Measurements from ENCODE around the gene DNAL4. TPM values are rescaled to one million over a fixed set of nuclear protein-coding genes. Genes with fewer than 3 reads are reported as not detected.

The DNAL4 gene
- total RNA-seq, 1 donor = 17.0 TPM

GRCh38 chr22:38788846-38789245 lies 5.1 kb downstream of the DNAL4 start:
- Histone ChIP-seq H3K27me3 (ENCODE audit: insufficient read depth, low read length) (no peaks in the 10 kb centered on the region), H2AFZ (ENCODE audit: low read length) (no peak overlapping the region), H3K9me3 (ENCODE audit: low read depth, low read length) (no peaks in the 10 kb centered on the region), H4K20me1 (ENCODE audit: insufficient read depth, low read length) (peaks cover 8% of the 10 kb centered on the region), H3K27ac (ENCODE audit: low read depth, low read length) (peak overlapping the region; percentile 46), H3K79me2 (ENCODE audit: insufficient read depth, low read length) (peaks cover 25% of the 10 kb centered on the region), H3K4me3 (ENCODE audit: insufficient read depth, low read length) (no peak overlapping the region), H3K4me1 (ENCODE audit: insufficient read depth, low read length) (peaks cover 45% of the 10 kb centered on the region), H3K4me2 (ENCODE audit: insufficient read depth, low read length) (peak overlapping the region; percentile 29), H3K36me3 (ENCODE audit: insufficient read depth, low read length) (peaks cover 13% of the 10 kb centered on the region)
- no peak for DNase-seq (ENCODE audit: insufficient read length, low spot score, missing footprints)
- TF ChIP-seq, protein P1, sequence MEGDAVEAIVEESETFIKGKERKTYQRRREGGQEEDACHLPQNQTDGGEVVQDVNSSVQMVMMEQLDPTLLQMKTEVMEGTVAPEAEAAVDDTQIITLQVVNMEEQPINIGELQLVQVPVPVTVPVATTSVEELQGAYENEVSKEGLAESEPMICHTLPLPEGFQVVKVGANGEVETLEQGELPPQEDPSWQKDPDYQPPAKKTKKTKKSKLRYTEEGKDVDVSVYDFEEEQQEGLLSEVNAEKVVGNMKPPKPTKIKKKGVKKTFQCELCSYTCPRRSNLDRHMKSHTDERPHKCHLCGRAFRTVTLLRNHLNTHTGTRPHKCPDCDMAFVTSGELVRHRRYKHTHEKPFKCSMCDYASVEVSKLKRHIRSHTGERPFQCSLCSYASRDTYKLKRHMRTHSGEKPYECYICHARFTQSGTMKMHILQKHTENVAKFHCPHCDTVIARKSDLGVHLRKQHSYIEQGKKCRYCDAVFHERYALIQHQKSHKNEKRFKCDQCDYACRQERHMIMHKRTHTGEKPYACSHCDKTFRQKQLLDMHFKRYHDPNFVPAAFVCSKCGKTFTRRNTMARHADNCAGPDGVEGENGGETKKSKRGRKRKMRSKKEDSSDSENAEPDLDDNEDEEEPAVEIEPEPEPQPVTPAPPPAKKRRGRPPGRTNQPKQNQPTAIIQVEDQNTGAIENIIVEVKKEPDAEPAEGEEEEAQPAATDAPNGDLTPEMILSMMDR (IDR thresholded peaks at IDR 0.05; ENCODE audit: extremely low read depth, low read depth, low read length) = no peak

DNA sequence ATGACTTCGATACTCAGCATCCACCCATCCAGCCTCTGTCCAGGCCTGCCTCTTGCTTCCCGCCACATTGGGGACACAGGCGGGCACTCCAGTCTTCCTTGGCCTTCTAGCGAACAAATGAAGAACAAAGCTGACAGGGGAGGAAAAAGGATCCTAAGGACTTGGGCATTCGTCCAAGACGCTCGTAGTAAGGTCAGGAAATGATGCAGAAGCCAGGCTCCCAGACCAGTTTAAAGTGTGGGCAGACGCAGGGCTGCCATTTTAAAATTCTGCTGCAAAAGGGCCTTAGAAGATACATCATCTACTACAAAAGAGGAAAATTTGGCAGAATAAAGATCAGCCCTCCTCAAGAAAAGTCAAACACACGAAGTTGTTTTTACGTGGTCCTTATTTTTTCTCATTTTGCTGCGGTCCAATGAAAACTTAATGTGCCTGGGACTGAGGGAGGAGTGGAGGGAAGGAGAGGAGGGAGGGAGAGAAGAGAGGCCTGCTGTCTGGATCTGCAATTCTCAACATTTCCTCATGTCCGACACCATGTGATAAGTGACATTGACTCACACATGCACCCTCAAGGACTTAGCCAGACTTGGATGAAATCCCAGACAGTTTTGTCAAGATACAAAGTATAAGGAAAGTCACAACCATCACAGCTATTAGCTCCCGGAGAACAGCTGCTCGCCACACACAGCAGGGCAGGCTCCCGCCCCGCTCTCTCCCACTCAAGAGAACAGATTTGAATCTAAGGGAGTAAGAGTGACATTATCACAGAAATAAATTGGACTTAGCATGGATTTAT lies 5.7 kb downstream of the DNAL4 start:
- H3K4me2 ChIP-seq (ENCODE audit: insufficient read depth, low read length) = peak overlapping the region; percentile 29
- no peaks in the 10 kb centered on the region for H3K27me3 ChIP-seq (ENCODE audit: insufficient read depth, low read length)
- H4K20me1 ChIP-seq (ENCODE audit: insufficient read depth, low read length) = peaks cover 8% of the 10 kb centered on the region
- H3K36me3 ChIP-seq (ENCODE audit: insufficient read depth, low read length) = peaks cover 13% of the 10 kb centered on the region
- peak; percentile 87 for DNase-seq (ENCODE audit: insufficient read length, low spot score, missing footprints)
- H3K27ac ChIP-seq (ENCODE audit: low read depth, low read length) = peak overlapping the region; percentile 46
- H3K4me3 ChIP-seq (ENCODE audit: insufficient read depth, low read length) = no peak overlapping the region
- peak overlapping the region; percentile 2 for H2AFZ ChIP-seq (ENCODE audit: low read length)
- peaks cover 47% of the 10 kb centered on the region for H3K4me1 ChIP-seq (ENCODE audit: insufficient read depth, low read length)
- TF ChIP-seq, protein P1 (IDR thresholded peaks at IDR 0.05; ENCODE audit: extremely low read depth, low read depth, low read length) = no peak
- peaks cover 19% of the 10 kb centered on the region for H3K79me2 ChIP-seq (ENCODE audit: insufficient read depth, low read length)
- H3K9me3 ChIP-seq (ENCODE audit: low read depth, low read length) = no peaks in the 10 kb centered on the region

DNA sequence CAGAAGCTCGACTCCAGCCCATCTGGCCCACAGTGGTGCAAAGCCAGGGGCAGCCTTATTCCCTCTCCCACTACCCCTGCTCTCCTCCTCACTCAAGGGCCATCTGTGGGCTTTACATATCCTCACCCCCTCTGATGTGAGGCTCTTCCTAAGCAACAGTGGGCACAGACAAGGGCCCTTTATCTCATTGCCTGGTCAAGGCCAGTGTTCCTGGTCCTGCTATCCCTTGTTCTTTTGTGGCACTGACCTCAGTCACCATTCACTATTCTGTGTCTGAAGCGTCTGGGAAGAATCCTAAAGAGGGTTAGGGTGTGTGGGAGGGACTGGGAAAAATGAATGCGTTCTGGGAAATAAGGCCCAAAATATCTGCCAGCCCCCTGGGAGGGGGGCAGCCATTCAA lies 7.3 kb downstream of the DNAL4 start:
- H3K79me2 ChIP-seq (ENCODE audit: insufficient read depth, low read length) = peaks cover 10% of the 10 kb centered on the region
- no peaks in the 10 kb centered on the region for H3K9me3 ChIP-seq (ENCODE audit: low read depth, low read length)
- no peak overlapping the region for H2AFZ ChIP-seq (ENCODE audit: low read length)
- peaks cover 13% of the 10 kb centered on the region for H3K36me3 ChIP-seq (ENCODE audit: insufficient read depth, low read length)
- TF ChIP-seq, protein P1 (IDR thresholded peaks at IDR 0.05; ENCODE audit: extremely low read depth, low read depth, low read length) = no peak
- H4K20me1 ChIP-seq (ENCODE audit: insufficient read depth, low read length) = peaks cover 10% of the 10 kb centered on the region
- no peak overlapping the region for H3K4me2 ChIP-seq (ENCODE audit: insufficient read depth, low read length)
- no peak for DNase-seq (ENCODE audit: insufficient read length, low spot score, missing footprints)
- H3K27me3 ChIP-seq (ENCODE audit: insufficient read depth, low read length) = no peaks in the 10 kb centered on the region
- peak overlapping the region; percentile 81 for H3K27ac ChIP-seq (ENCODE audit: low read depth, low read length)
- no peak overlapping the region for H3K4me3 ChIP-seq (ENCODE audit: insufficient read depth, low read length)
- H3K4me1 ChIP-seq (ENCODE audit: insufficient read depth, low read length) = peaks cover 53% of the 10 kb centered on the region

DNA sequence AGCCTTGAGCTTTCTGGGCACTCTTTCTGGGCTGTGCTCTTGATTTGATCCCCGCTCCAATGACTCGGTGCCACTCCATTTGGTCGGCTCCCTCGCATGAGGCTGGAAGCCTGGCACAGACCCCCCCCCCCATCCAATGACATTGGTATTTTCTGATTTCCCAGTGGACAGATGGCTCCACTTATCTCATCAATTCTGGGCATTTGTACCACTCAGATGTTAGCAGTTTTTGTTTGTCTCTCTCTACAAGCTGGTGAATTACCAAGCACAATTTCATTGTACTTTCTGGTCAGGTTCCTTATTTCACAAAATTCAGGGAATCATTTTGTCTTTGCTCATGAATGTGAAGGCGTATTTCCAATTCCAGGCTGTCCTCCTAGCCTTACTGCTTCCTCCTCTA lies 9.1 kb downstream of the DNAL4 start:
- Histone ChIP-seq H3K4me1 (ENCODE audit: insufficient read depth, low read length) (peaks cover 53% of the 10 kb centered on the region), H3K79me2 (ENCODE audit: insufficient read depth, low read length) (peaks cover 10% of the 10 kb centered on the region), H3K4me2 (ENCODE audit: insufficient read depth, low read length) (no peak overlapping the region), H3K36me3 (ENCODE audit: insufficient read depth, low read length) (peaks cover 14% of the 10 kb centered on the region), H3K4me3 (ENCODE audit: insufficient read depth, low read length) (no peak overlapping the region), H2AFZ (ENCODE audit: low read length) (no peak overlapping the region), H3K27ac (ENCODE audit: low read depth, low read length) (peak overlapping the region; percentile 81), H3K9me3 (ENCODE audit: low read depth, low read length) (no peaks in the 10 kb centered on the region), H4K20me1 (ENCODE audit: insufficient read depth, low read length) (peaks cover 10% of the 10 kb centered on the region), H3K27me3 (ENCODE audit: insufficient read depth, low read length) (no peaks in the 10 kb centered on the region)
- DNase-seq (ENCODE audit: insufficient read length, low spot score, missing footprints) = no peak
- TF ChIP-seq, protein P1 (IDR thresholded peaks at IDR 0.05; ENCODE audit: extremely low read depth, low read depth, low read length) = no peak
